Glutamatergic neuron (in vitro differentiated cells): ENCODE results near the gene PSMB9. TPM values are rescaled to one million over a fixed set of nuclear protein-coding genes. Genes with fewer than 3 reads are reported as not detected.
"Not testable (repeated sequence)": the region's sequence is repeated elsewhere in the genome, so short reads cannot be mapped to it uniquely, and the experiment has no call there.

ENCODE experiments used
- DNase-seq: peaks from one replicate; pipeline ENCODE4 v3.0.0; 2022
- H3K27ac Mint-ChIP-seq: one replicate; pipeline ENCODE4 v1.8.0; 2020; ENCODE audit warnings: mild to moderate bottlenecking, mixed read lengths, inconsistent platforms; ENCODE audit not compliant: unreplicated experiment
- H3K27me3 Mint-ChIP-seq: one replicate; pipeline ENCODE4 v1.8.0; 2020; ENCODE audit warnings: mild to moderate bottlenecking, moderate library complexity, mixed read lengths, inconsistent platforms; ENCODE audit not compliant: unreplicated experiment
- H3K36me3 Mint-ChIP-seq: one replicate; pipeline ENCODE4 v1.8.0; 2020; ENCODE audit warnings: mild to moderate bottlenecking, mixed read lengths, inconsistent platforms; ENCODE audit not compliant: unreplicated experiment
- H3K4me1 Mint-ChIP-seq: one replicate; pipeline ENCODE4 v1.8.0; 2020; ENCODE audit warnings: mild to moderate bottlenecking, low read depth, mixed read lengths, inconsistent platforms; ENCODE audit not compliant: unreplicated experiment
- H3K4me3 Mint-ChIP-seq: one replicate; pipeline ENCODE4 v1.8.0; 2020; ENCODE audit warnings: mild to moderate bottlenecking, mixed read lengths, inconsistent platforms; ENCODE audit not compliant: unreplicated experiment
- H3K9me3 Mint-ChIP-seq: one replicate; pipeline ENCODE4 v1.8.0; 2020; ENCODE audit warnings: mild to moderate bottlenecking, moderate library complexity, mixed read lengths, inconsistent platforms; ENCODE audit not compliant: unreplicated experiment
- CTCF ChIP-seq: fragments of 200-600 bp; sonication (generic); IDR thresholded peaks from one replicate; pipeline ENCODE4 v1.5.0; 2021; ENCODE audit not compliant: partially characterized antibody, unreplicated experiment
- total RNA-seq: library from RNA; stranded (reverse); fragmentation: NEBNext Ultra II Directional; extraction: Animal tissue kit (Norgen Biotek cat#: 25700); gene quantifications from one replicate; pipeline ENCODE4 v1.2.1, GENCODE V29; 2021; ENCODE audit not compliant: unreplicated experiment

The PSMB9 gene
- total RNA-seq, 1 donor from 2014 or later: not detected

DNA sequence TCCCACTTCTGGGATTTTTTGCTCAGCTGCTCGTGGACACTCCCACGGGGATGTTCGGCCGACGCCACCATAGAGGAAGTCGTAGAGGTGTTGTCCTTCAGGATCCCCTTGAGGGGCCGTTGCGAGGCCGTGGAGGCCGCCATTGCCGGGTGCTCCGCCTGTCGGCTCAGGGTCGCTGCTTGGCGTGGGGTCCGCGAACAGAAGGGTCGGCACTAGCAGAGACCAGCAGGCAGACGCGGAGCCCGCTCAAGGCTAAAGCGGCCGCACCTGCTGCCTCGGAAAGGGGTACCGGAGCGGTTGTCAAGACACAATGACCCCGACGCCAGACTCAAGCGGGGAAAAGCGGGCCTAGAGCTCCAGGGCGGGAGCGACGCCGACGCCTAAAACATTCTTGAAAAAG, 25.7 kb downstream of the PSMB9 start:
- Mint-ChIP-seq H3K27ac (no peak overlapping the region), H3K4me3 (no peak overlapping the region), H3K4me1 (no peaks in the 10 kb centered on the region), H3K36me3 (no peaks in the 10 kb centered on the region), H3K27me3 (no peaks in the 10 kb centered on the region), H3K9me3 (peaks cover 2% of the 10 kb centered on the region)
- no peak for TF ChIP-seq CTCF
- no peak for DNase-seq

- not testable (repeated sequence) for H3K27ac Mint-ChIP-seq, H3K9me3 Mint-ChIP-seq, H3K4me3 Mint-ChIP-seq, H3K36me3 Mint-ChIP-seq, DNase-seq, H3K27me3 Mint-ChIP-seq, H3K4me1 Mint-ChIP-seq
Observed at GRCh38 chr6:32880962-32881361, 27.0 kb downstream of the PSMB9 start.

DNA sequence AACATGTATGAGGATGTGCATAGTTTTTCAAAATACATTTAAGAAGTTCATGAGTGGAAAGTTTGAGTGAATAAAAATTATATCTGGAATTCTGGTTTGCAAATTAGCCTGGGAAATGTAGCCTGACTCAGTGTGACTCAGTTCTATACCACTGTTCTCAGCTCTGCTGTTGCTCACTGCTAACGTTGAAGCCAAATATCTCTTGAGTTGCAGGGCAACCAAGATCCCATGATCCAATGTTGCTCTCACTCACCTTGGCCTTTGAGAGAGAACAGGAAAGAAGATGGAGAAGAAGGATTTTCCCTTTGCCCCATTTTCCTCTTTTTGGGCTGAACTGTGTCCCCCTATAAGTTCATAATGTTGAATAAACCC, 28.9 kb downstream of the PSMB9 start:
- Mint-ChIP-seq H3K27me3 (no peaks in the 10 kb centered on the region), H3K36me3 (no peaks in the 10 kb centered on the region), H3K27ac (no peak overlapping the region), H3K4me3 (no peak overlapping the region), H3K4me1 (no peaks in the 10 kb centered on the region), H3K9me3 (peaks cover 2% of the 10 kb centered on the region)
- no peak for TF ChIP-seq CTCF
- DNase-seq: no peak

DNA sequence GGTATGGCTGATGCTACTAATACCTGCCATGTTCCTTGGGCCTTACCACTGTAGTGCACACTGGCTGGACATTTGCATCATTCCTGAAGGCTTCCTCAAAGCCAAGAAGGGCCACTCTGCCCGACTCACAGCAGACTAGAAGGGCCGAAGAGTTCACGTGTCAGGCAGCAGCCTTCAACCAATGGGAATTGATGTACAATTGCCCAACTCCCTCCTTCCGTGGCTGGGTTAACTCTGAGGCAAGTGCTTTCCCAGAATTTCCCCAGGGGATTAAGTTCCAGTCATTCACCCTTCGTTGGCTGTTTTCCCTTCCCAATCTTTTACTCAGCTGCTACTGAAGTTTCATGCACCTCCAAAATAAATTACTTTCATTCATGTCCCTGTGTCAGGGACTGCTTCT, 29.8 kb downstream of the PSMB9 start:
- Mint-ChIP-seq H3K9me3 (peaks cover 2% of the 10 kb centered on the region), H3K4me3 (no peak overlapping the region), H3K36me3 (no peaks in the 10 kb centered on the region), H3K27me3 (no peaks in the 10 kb centered on the region), H3K4me1 (no peaks in the 10 kb centered on the region), H3K27ac (no peak overlapping the region)
- TF ChIP-seq CTCF: no peak
- DNase-seq: no peak

DNA sequence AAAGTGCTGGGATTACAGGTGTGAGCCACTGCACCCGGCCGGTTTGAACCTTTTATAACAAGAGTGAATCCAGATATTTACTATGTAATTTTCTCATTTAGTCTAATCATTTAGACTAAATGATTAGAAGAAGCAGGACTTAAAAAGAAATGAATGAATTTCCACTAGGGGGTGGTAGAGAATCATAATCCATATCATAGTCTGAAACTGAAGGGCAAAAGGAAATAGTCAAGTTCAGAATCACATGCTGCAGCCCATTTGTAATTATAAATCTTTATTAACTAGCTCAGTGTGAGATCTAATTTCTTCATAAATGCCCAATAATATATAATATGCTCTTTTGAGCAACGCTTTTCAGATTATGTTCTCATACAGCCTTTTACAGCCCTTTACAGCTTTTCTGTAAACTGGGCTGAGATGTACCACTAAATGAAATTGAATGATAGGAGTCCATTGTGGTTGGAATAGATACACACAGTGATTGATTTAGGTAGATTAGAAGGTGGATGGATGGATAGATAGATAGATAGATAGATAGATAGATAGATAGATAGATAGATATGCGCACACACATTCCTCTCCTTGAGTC, 31.8 kb downstream of the PSMB9 start:
- no peak for DNase-seq
- H3K27me3 Mint-ChIP-seq: no peaks in the 10 kb centered on the region
- peak; percentile 58 for TF ChIP-seq CTCF
- no peak overlapping the region for H3K4me3 Mint-ChIP-seq
- H3K27ac Mint-ChIP-seq: no peak overlapping the region
- H3K4me1 Mint-ChIP-seq: no peaks in the 10 kb centered on the region
- H3K36me3 Mint-ChIP-seq: no peaks in the 10 kb centered on the region
- H3K9me3 Mint-ChIP-seq: peaks cover 2% of the 10 kb centered on the region
